CD4-positive, alpha-beta T cell (primary cell): ENCODE measurements around the gene FILIP1. TPM values are rescaled to one million over a fixed set of nuclear protein-coding genes. Genes with fewer than 3 reads are reported as not detected.

Source experiments
- ATAC-seq: fragments of 200-7000 bp; cut with Tn5 transposase; one replicate; pipeline ENCODE4 v1.10.0; 2022; ENCODE audit warnings: mild to moderate bottlenecking; ENCODE audit not compliant: poor library complexity
- CTCF ChIA-PET: fragments of 350-600 bp; sonication (Branson Sonifier 250); formaldehyde crosslinking; loops from one replicate; lab custom pipeline; 2021; ENCODE audit warnings: antibody characterized with exemption, inconsistent platforms; lab: Charles Lee
- POLR2A ChIA-PET: fragments of 350-600 bp; sonication (Branson Sonifier 250); formaldehyde crosslinking; loops from one replicate; lab custom pipeline; 2021; ENCODE audit warnings: antibody characterized with exemption, inconsistent platforms; lab: Charles Lee
- DNase-seq, 14 experiments: peaks; one replicate each; pipeline ENCODE4 v3.0.0-alpha.2; 2013 to 2020; ENCODE audit warnings: mixed read lengths in 2 of 14
- H3K27ac ChIP-seq, 2 donors: one replicate each; pipeline versions ENCODE4 v1.5.1 to v1.7.0; 2013; ENCODE audit warnings: low read length in 2 of 2, low read depth in 1 of 2, mild to moderate bottlenecking in 1 of 2
- H3K27me3 ChIP-seq, 2 experiments: 1 replicate in 1 of 2; 2 replicates in 1 of 2; pipeline versions ENCODE4 v1.6.1 to v1.7.0; 2013; ENCODE audit warnings: low read length in 2 of 2, control low read depth in 1 of 2, mild to moderate bottlenecking in 1 of 2, moderate library complexity in 1 of 2; ENCODE audit not compliant: insufficient read depth in 2 of 2, control insufficient read depth in 1 of 2
- H3K36me3 ChIP-seq: one replicate; pipeline ENCODE4 v1.6.1; 2013; ENCODE audit warnings: low read length, control low read depth; ENCODE audit not compliant: insufficient read depth
- H3K4me1 ChIP-seq: one replicate; pipeline ENCODE4 v1.6.1; 2013; ENCODE audit warnings: low read length, control low read depth; ENCODE audit not compliant: insufficient read depth
- H3K4me3 ChIP-seq: one replicate; pipeline ENCODE4 v1.5.1; 2013; ENCODE audit warnings: mild to moderate bottlenecking, low read length, moderate library complexity
- H3K9me3 ChIP-seq, 2 experiments: 1 replicate in 1 of 2; 2 replicates in 1 of 2; pipeline versions ENCODE4 v1.6.1 to v1.7.0; 2013; ENCODE audit warnings: low read length in 2 of 2, mild to moderate bottlenecking in 2 of 2, control low read depth in 1 of 2, moderate library complexity in 1 of 2; ENCODE audit not compliant: control insufficient read depth in 1 of 2, insufficient read depth in 1 of 2
- H3K27ac Mint-ChIP-seq: one replicate; pipeline ENCODE4 v1.8.0; 2020; ENCODE audit warnings: mixed read lengths
- H3K27me3 Mint-ChIP-seq: one replicate; pipeline ENCODE4 v1.8.0; 2021; ENCODE audit warnings: mixed read lengths
- H3K36me3 Mint-ChIP-seq: one replicate; pipeline ENCODE4 v1.8.0; 2021; ENCODE audit warnings: low read depth, mixed read lengths
- H3K4me1 Mint-ChIP-seq: one replicate; pipeline ENCODE4 v1.8.0; 2021; ENCODE audit warnings: low read depth, mixed read lengths
- H3K4me3 Mint-ChIP-seq: one replicate; pipeline ENCODE4 v1.8.0; 2020; ENCODE audit warnings: mild to moderate bottlenecking, mixed read lengths
- H3K9me3 Mint-ChIP-seq: one replicate; pipeline ENCODE4 v1.8.0; 2020; ENCODE audit warnings: mixed read lengths
- intact Hi-C, 2 experiments: fragments of 100-400 bp; cut with DNase I in 1 of 2; cut with micrococcal nuclease in 1 of 2; formaldehyde crosslinking; loops; one replicate each; pipeline versions ENCODE4 v1.15.1 to v1.9.0; 2023 to 2025; cut with DNase I, micrococcal nuclease
- total RNA-seq, 174 experiments: library from RNA in 2 of 174; stranded (reverse) in 2 of 174; gene quantifications; one replicate each; pipeline ENCODE4 v1.2.3 and lab custom pipeline; 2021 to 2026
- TF ChIP-seq, protein P1 (sequence below): fragments of 200-600 bp; IDR thresholded peaks from one replicate; pipeline ENCODE4 v1.8.0; 2022; ENCODE audit warnings: antibody characterized with exemption, mild to moderate bottlenecking

FILIP1 gene
- total RNA-seq, 2 experiments from 2014 or later: 0.06 TPM; not detected in 1

DNA sequence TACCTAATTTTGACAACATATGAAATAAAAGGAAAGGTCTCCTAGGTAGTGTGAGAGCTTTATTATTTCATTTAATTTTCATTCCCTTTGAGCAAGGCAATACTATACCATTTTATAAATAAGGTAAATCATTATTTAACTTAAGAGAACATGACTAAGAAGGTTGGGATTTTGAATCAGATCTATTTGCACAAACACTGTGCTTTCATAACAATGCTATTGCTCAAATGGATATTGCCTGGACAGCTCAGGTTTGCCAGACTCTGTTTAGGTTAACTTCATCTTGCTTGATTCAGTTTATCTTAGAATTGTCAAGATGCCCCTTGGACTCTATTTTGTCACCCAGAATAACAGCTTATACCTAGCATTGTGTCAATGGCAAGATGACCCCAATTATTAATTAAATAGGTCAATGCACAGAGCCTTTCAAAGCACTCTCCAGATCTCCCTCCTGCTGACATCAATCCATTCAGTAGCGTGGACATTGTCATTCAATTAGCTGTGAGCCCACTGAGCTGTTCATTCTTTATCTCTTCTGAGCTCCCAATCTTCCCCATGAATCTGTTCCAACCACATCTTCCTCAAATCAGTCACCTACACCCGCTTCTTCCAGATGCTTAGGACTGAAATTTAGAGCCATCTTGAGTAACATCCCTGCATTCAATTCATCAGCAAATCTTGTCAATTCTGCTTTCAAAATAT is 166.9 kb downstream of the FILIP1 start:
- DNase-seq: no peak
- H3K4me3 ChIP-seq: no peak overlapping the region
- ChIA-PET POLR2A (no interaction called here), CTCF (interaction anchor here (1.2 kb wide), 1 partner anchor 13 kb away, joined by 3 read pairs; no protein-coding TSS in a partner anchor)
- no peaks in the 10 kb centered on the region for H3K9me3 ChIP-seq
- no peaks in the 10 kb centered on the region for H3K27me3 ChIP-seq
- TF ChIP-seq, protein P1, sequence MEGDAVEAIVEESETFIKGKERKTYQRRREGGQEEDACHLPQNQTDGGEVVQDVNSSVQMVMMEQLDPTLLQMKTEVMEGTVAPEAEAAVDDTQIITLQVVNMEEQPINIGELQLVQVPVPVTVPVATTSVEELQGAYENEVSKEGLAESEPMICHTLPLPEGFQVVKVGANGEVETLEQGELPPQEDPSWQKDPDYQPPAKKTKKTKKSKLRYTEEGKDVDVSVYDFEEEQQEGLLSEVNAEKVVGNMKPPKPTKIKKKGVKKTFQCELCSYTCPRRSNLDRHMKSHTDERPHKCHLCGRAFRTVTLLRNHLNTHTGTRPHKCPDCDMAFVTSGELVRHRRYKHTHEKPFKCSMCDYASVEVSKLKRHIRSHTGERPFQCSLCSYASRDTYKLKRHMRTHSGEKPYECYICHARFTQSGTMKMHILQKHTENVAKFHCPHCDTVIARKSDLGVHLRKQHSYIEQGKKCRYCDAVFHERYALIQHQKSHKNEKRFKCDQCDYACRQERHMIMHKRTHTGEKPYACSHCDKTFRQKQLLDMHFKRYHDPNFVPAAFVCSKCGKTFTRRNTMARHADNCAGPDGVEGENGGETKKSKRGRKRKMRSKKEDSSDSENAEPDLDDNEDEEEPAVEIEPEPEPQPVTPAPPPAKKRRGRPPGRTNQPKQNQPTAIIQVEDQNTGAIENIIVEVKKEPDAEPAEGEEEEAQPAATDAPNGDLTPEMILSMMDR: no peak
- no peaks in the 10 kb centered on the region for H3K4me1 ChIP-seq
- intact Hi-C loops: no loop called here
- no peak overlapping the region for H3K4me3 Mint-ChIP-seq
- H3K27ac ChIP-seq: no peak overlapping the region
- no peaks in the 10 kb centered on the region for H3K36me3 Mint-ChIP-seq
- no peaks in the 10 kb centered on the region for H3K36me3 ChIP-seq
- H3K27ac Mint-ChIP-seq: no peak overlapping the region
- peaks cover 43% of the 10 kb centered on the region for H3K27me3 Mint-ChIP-seq
- H3K9me3 Mint-ChIP-seq: no peaks in the 10 kb centered on the region
- no peaks in the 10 kb centered on the region for H3K4me1 Mint-ChIP-seq
- ATAC-seq: no peak

DNA sequence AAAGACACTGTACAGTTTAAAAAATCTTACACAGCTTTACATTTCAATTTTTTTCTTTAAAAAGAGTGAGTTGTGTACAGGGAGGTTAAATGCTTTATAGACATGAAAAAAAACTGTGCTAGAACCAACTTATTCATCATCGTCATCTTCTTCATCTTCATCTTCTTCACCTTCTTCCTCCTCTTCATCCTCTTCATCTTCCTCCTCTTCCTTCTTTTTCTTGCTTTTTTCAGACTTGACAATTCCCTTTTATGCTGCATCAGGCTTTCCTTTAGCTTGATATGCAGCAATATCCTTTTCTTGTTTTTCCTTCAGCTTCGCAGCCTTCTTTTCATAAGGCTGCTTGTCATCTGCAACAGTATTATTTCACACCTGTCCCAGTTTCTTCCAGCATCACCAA is 174.7 kb downstream of the FILIP1 start:
- intact Hi-C loops: no loop called here
- Mint-ChIP-seq H3K27ac (no peak overlapping the region), H3K9me3 (no peaks in the 10 kb centered on the region), H3K4me3 (no peak overlapping the region), H3K36me3 (no peaks in the 10 kb centered on the region), H3K27me3 (peaks cover 53% of the 10 kb centered on the region), H3K4me1 (no peaks in the 10 kb centered on the region)
- TF ChIP-seq, protein P1: no peak
- Histone ChIP-seq H3K9me3 (no peaks in the 10 kb centered on the region), H3K4me3 (no peak overlapping the region), H3K27ac (no peak overlapping the region), H3K27me3 (peaks cover 0 to 6% of the 10 kb centered on the region in 2 experiments), H3K4me1 (no peaks in the 10 kb centered on the region), H3K36me3 (no peaks in the 10 kb centered on the region)
- DNase-seq (no peak), ATAC-seq (no peak)
- CTCF ChIA-PET: no interaction called here
- POLR2A ChIA-PET: no interaction called here

DNA sequence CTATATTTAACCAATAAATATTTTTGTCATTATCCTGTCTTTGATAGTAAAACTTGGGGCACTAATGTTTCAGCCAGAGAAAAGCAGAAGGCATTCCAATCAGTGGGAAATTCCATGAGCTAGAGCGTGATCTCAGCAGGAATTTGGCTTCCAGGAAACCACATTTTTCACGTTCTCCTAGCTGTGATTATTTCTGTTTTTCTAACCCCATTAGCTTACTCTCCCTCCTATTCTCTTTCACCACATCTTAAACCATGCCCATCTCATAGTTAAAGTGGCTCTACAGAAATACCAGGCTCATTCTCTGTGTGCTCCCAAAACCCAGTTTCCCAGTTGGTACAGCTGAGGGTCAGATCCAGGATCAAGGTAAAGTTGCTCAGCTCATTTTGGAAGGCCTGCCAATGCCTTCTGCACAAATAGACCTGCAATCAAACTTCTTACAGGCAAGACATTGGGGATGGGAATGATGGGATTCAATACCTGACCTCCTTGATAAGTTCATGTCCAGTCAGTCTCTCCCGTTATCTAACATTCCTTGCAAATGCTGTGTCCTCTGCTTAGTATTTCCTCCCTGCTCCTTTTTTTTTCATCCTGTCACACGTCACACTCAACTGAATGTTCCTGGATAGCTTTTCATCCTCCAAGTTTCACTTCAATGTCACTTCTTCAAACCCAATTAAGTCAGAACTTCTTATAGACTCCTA is 175.9 kb downstream of the FILIP1 start:
- H3K27me3 Mint-ChIP-seq: peaks cover 55% of the 10 kb centered on the region
- Histone ChIP-seq H3K4me1 (no peaks in the 10 kb centered on the region), H3K36me3 (no peaks in the 10 kb centered on the region), H3K4me3 (no peak overlapping the region), H3K9me3 (no peaks in the 10 kb centered on the region), H3K27ac (no peak overlapping the region), H3K27me3 (peaks cover 0 to 11% of the 10 kb centered on the region in 2 experiments)
- H3K36me3 Mint-ChIP-seq: no peaks in the 10 kb centered on the region
- TF ChIP-seq, protein P1: no peak
- no peak for DNase-seq
- H3K4me1 Mint-ChIP-seq: no peaks in the 10 kb centered on the region
- H3K27ac Mint-ChIP-seq: no peak overlapping the region
- intact Hi-C loops: no loop called here
- no peak for ATAC-seq
- POLR2A ChIA-PET: interaction anchor here (0.6 kb wide), 1 partner anchor 1633 kb away, joined by 3 read pairs; no protein-coding TSS in a partner anchor
- no peaks in the 10 kb centered on the region for H3K9me3 Mint-ChIP-seq
- CTCF ChIA-PET: no interaction called here
- no peak overlapping the region for H3K4me3 Mint-ChIP-seq
